PFSK-1 (cell line): ENCODE measurements around the gene CTNNA3.

ENCODE experiments used
- POLR2AphosphoS5 ChIP-seq: IDR thresholded peaks from 2 replicates; pipeline ENCODE4 v1.6.1; 2012; ENCODE audit warnings: low read depth, mild to moderate bottlenecking, control low read depth, low read length, moderate library complexity
- TF ChIP-seq, protein P1 (sequence below), 2 experiments: IDR thresholded peaks; 2 replicates each; pipeline versions ENCODE4 v1.6.1 to v1.8.0; 2011 to 2012; ENCODE audit warnings: low read depth in 2 of 2, low read length in 2 of 2, control low read depth in 1 of 2, inconsistent platforms in 1 of 2, mild to moderate bottlenecking in 1 of 2, moderate library complexity in 1 of 2; ENCODE audit not compliant: insufficient read depth in 1 of 2

DNA sequence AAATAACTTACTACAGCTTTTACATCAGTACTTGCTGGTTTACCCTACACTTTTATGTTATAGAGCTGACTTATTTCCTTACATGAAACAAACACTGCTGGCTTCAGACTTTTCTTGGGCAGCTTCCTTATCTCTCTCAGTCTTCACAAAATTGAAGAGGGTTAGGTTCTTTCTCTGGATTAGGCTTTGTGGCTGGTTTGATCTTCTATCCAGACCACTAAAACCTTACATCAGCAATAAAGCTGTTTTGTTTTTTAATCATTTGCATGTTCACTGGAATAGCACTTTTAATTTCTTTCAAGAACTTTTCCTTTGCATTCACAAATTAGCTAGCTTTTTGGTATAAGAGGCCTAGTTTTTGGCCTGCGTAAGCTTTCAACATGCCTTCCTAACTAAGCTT is 551.5 kb downstream of the CTNNA3 start:
- TF ChIP-seq POLR2AphosphoS5, result no peak
- TF ChIP-seq, protein P1, sequence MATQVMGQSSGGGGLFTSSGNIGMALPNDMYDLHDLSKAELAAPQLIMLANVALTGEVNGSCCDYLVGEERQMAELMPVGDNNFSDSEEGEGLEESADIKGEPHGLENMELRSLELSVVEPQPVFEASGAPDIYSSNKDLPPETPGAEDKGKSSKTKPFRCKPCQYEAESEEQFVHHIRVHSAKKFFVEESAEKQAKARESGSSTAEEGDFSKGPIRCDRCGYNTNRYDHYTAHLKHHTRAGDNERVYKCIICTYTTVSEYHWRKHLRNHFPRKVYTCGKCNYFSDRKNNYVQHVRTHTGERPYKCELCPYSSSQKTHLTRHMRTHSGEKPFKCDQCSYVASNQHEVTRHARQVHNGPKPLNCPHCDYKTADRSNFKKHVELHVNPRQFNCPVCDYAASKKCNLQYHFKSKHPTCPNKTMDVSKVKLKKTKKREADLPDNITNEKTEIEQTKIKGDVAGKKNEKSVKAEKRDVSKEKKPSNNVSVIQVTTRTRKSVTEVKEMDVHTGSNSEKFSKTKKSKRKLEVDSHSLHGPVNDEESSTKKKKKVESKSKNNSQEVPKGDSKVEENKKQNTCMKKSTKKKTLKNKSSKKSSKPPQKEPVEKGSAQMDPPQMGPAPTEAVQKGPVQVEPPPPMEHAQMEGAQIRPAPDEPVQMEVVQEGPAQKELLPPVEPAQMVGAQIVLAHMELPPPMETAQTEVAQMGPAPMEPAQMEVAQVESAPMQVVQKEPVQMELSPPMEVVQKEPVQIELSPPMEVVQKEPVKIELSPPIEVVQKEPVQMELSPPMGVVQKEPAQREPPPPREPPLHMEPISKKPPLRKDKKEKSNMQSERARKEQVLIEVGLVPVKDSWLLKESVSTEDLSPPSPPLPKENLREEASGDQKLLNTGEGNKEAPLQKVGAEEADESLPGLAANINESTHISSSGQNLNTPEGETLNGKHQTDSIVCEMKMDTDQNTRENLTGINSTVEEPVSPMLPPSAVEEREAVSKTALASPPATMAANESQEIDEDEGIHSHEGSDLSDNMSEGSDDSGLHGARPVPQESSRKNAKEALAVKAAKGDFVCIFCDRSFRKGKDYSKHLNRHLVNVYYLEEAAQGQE (IDR thresholded peaks at IDR 0.05; ENCODE audit: insufficient read depth in 1 of 2, low read depth in 2 of 2, low read length in 2 of 2), result no peak
